ENCODE measurements around the gene GRAP2. TPM values are rescaled to one million over a fixed set of nuclear protein-coding genes. Genes with fewer than 3 reads are reported as not detected.

The GRAP2 gene
- total RNA-seq, 1 donor from 2014 or later = 10.1 TPM

DNA sequence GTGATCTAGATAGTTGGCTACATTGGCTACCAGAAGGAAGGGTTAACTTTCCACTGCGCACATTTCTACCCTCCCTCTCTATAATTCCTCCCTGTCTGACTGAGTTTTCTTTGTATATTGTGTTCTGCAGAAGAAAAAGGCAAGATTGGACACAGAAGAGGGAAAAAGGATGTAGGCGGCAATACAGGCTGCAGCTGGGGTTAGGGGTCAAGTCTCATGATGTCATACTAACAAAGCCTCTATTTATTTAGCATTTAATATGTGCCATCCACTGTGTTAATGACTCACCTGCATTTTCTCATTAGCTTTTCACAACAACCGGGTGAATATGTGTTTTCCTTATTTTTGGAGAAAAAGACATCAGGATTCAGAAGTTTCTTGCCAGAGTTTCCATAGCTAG is 95.8 kb downstream of the GRAP2 start:
- no peaks in the 10 kb centered on the region for H3K9me3 ChIP-seq
- no peak for DNase-seq
- no peaks in the 10 kb centered on the region for H3K36me3 ChIP-seq
- no peaks in the 10 kb centered on the region for H3K4me1 ChIP-seq
- H3K4me3 ChIP-seq = no peak overlapping the region
- intact Hi-C loops (cut with DNase I) = no loop called here
- no peak for ATAC-seq
- peaks cover 48% of the 10 kb centered on the region for H3K27me3 ChIP-seq
- no peak overlapping the region for H3K27ac ChIP-seq
- TF ChIP-seq, protein P1, sequence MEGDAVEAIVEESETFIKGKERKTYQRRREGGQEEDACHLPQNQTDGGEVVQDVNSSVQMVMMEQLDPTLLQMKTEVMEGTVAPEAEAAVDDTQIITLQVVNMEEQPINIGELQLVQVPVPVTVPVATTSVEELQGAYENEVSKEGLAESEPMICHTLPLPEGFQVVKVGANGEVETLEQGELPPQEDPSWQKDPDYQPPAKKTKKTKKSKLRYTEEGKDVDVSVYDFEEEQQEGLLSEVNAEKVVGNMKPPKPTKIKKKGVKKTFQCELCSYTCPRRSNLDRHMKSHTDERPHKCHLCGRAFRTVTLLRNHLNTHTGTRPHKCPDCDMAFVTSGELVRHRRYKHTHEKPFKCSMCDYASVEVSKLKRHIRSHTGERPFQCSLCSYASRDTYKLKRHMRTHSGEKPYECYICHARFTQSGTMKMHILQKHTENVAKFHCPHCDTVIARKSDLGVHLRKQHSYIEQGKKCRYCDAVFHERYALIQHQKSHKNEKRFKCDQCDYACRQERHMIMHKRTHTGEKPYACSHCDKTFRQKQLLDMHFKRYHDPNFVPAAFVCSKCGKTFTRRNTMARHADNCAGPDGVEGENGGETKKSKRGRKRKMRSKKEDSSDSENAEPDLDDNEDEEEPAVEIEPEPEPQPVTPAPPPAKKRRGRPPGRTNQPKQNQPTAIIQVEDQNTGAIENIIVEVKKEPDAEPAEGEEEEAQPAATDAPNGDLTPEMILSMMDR (IDR thresholded peaks at IDR 0.05) = no peak

DNA sequence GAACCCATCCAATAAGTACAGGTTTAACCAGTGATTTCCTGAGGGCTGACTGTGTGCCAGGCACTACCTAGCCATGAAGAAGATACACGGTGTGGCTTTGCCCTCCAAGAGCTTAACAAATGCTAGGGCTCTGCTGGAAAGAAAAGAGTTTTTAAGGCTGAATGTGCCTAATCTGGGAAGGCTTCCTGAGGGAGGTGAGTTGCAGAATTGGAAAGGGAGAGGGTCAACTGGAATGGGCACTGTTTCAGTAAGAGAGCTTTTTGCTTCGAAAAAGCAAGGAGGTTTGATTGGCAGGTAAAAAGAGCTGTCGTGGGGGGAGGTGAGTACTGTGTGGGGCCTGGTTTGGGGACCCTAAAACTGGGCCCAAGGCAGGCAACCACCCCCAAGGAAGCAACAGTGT is 96.5 kb downstream of the GRAP2 start:
- intact Hi-C loops (cut with DNase I) = no loop called here
- TF ChIP-seq, protein P1 (IDR thresholded peaks at IDR 0.05) = no peak
- Histone ChIP-seq H3K4me1 (no peaks in the 10 kb centered on the region), H3K36me3 (no peaks in the 10 kb centered on the region), H3K27me3 (peaks cover 41% of the 10 kb centered on the region), H3K9me3 (no peaks in the 10 kb centered on the region), H3K4me3 (no peak overlapping the region), H3K27ac (no peak overlapping the region)
- ATAC-seq (no peak), DNase-seq (no peak)

DNA sequence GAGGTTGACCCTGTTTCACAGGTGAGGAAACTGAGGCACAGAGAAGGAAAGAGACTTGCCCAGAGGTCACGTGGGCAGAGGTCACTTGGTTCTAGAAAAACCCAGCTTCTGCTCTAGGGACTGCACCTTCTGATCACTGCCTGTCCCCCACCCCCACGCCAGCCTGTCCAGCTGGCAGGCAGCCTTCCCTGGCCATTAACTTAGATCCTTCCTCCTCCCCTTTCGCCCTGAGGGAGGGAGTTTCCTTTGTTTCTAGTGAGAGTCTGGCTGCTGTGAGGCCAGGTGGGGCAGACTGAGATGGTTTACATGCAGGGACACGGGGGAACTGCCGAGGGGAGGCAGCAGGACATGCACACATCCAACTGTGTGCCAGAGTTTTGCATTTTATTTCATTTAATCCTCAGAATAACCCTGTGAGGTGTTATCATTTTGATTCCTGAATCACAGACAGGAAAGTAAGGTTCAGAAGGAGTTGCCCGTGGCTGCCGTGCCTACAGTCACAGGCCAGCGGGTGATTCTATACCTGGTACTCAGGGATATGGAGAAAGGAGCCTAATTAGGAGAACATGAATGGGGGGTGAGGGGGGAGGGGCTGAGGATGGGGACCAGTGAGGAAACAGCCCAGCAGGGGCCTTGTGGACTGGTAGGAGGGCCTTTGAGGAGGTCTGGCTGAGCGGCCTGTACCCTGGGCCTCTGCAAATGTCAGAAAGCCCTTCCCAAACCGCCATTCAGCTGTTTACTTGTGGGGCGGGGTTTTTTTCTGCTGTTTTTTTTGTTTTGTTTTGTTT is 97.2 kb downstream of the GRAP2 start:
- no peaks in the 10 kb centered on the region for H3K36me3 ChIP-seq
- no peaks in the 10 kb centered on the region for H3K9me3 ChIP-seq
- TF ChIP-seq, protein P1 (IDR thresholded peaks at IDR 0.05) = no peak
- H3K27ac ChIP-seq = no peak overlapping the region
- DNase-seq (no peak), ATAC-seq (no peak)
- no peaks in the 10 kb centered on the region for H3K4me1 ChIP-seq
- peaks cover 35% of the 10 kb centered on the region for H3K27me3 ChIP-seq
- intact Hi-C loops (cut with DNase I) = no loop called here
- H3K4me3 ChIP-seq = no peak overlapping the region

DNA sequence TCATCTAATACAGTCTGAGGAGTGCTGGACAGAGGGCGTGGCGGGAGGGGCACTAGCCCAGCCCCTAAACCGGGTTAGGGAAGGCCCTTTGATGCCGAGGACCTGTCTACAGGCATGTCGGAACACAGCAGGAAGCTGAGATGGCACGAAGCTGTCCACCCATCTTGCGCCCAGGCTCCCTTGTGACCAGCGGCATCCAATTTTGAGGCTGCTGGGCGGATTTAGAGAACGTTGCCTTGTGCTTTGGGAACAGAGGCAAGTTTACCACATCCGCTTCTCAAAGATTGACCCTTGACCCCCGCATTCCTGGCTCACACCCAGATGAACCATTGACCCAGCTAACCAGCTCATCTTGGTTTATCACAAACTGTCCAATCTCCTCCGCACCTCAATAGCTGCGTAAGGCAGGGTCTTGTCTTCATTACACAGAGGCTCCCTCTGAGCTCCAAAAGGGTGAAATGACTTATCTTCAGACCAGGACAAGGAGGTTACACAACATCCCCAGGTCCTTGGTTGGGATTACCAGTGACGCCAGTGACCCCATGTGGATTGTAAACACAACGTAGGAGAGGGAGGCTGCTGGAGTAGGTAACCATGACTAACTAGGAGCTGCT is 98.4 kb downstream of the GRAP2 start:
- ATAC-seq (no peak), DNase-seq (no peak)
- Histone ChIP-seq H3K27me3 (peaks cover 24% of the 10 kb centered on the region), H3K36me3 (no peaks in the 10 kb centered on the region), H3K9me3 (no peaks in the 10 kb centered on the region), H3K27ac (no peak overlapping the region), H3K4me1 (no peaks in the 10 kb centered on the region), H3K4me3 (no peak overlapping the region)
- intact Hi-C loops (cut with DNase I) = no loop called here
- TF ChIP-seq, protein P1 (IDR thresholded peaks at IDR 0.05) = no peak

DNA sequence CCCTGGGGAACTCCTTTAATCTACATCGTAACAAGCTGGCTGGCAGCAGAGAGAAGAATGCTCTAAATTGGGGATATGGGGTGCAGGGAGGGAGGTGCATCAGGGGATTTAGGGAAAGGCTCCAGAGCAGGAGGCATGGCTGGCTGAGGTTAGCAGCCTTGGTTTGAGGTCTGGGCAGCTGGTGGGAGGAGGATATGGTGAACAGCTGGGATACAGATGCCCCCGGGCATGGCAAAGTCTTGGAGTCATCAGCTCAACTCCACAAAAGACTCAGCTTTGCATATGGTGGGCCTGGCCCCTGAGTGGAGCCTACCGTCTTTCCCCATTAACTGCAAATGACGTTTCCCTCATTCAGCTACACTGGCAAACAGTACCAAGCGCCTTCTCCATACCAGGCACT is 99.3 kb downstream of the GRAP2 start:
- Histone ChIP-seq H3K9me3 (no peaks in the 10 kb centered on the region), H3K27me3 (peaks cover 17% of the 10 kb centered on the region), H3K36me3 (no peaks in the 10 kb centered on the region), H3K4me3 (no peak overlapping the region), H3K4me1 (no peaks in the 10 kb centered on the region), H3K27ac (no peak overlapping the region)
- ATAC-seq (no peak), DNase-seq (no peak)
- TF ChIP-seq, protein P1 (IDR thresholded peaks at IDR 0.05) = no peak
- intact Hi-C loops (cut with DNase I) = no loop called here

Data from upper lobe of right lung (tissue), 1 donor.